HG03521 (cell line): ENCODE measurements around the gene MECR.
"Not testable (repeated sequence)": the region's sequence is repeated elsewhere in the genome, so short reads cannot be mapped to it uniquely, and the experiment has no call there.

Experiments
- ATAC-seq: cut with Tn5 transposase; IDR thresholded peaks from one replicate; pipeline ENCODE4 v1.9.1; 2021; ENCODE audit warnings: mild to moderate bottlenecking, moderate library complexity; ENCODE audit not compliant: unreplicated experiment

MECR gene

GRCh38 chr1:29171521-29171920, 59.2 kb downstream of the MECR start:
- no peak for ATAC-seq

- ATAC-seq, result no peak
Measured at GRCh38 chr1:29171089-29171488, 59.6 kb downstream of the MECR start.

DNA sequence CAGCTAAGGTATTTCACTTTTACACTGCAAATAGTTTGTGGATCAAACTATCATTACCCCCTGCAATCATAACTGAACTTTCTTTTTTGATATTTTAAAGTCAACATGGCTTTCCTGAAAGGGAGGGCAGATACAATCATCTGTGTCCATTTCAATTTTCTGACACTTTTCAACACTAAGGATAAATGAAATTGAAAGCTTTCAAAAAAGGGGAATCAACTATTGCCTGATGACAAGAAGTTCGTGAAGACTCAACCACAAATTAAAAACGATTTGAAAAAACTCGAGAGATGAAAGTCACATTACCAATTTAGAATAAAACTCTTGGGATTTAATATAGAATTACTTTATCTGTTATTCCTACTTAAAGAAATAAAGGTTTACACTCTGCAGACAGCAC, 60.8 kb downstream of the MECR start:
- ATAC-seq, result no peak

- ATAC-seq, result no peak
Measured at GRCh38 chr1:29167904-29168303, 62.8 kb downstream of the MECR start.

DNA sequence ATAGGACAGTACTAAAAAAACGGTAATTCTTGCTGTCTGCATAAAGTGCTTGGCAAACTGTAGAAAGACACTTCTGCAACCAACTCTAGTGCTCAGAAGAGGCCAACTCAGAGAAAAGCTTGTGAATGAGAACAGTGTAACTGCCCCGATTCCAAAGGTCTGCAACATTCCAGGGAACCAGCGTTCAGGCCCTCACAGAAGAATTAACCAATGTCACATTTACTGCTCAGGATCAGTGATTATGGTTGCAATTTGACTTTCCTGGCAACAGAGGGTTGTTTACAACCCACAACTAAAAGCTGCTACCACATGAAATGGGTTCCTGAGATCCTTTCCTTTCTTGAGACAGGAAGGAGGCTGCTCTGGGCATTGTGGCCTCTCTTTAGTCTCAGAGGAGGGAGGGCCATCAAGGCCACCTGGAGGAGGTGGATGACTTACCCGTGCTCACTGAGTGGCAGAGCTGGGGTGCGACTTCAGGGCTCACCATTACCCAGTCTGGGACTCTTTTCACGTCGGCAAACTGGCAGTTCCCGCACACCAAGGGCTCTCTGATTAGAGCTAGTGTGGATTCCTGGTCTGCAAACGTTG, 64.3 kb downstream of the MECR start:
- ATAC-seq, result no peak

GRCh38 chr1:29164588-29164987, 66.1 kb downstream of the MECR start:
- ATAC-seq, result no peak

- no peak for ATAC-seq
Measured at GRCh38 chr1:29162476-29163138, 68.1 kb downstream of the MECR start.

- no peak for ATAC-seq
Measured at GRCh38 chr1:29162025-29162424, 68.7 kb downstream of the MECR start.

GRCh38 chr1:29159773-29160172, 71.0 kb downstream of the MECR start:
- no peak for ATAC-seq

GRCh38 chr1:29157269-29157601, 73.5 kb downstream of the MECR start:
- ATAC-seq, result no peak

DNA sequence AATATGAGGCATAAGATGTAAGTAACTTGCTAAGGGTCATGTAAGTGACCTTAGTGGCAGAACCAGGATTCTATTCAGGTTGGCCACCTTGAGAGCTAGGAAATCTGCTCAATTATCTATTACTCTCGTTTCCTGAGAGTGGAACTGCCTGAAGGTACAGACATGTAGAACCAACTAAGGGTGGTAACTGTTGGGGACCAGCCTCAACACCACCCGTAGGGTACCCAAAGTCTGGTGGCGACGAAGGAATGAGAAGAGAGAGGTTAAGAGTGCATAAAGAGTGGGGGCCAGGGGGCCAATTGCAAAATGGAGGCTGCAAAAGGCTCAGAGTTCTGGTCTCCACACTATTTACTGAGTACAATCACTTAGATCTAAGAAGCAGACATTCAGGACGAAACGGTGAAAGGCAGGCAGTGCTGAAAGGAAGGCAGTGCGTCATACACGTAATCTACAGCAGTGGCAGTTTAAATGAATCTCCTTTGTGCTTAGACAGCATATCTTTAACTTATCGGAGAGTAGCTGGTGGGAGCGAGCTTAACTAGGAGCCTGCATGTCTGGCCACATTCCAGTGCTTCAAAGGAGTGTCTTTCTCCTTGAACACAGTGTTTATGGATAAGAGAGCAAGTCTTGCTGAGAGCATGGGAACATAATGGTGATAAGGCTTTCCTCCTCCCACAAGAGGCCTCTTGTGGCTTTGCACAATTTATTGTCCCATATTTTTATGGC, 74.0 kb downstream of the MECR start:
- no peak for ATAC-seq

DNA sequence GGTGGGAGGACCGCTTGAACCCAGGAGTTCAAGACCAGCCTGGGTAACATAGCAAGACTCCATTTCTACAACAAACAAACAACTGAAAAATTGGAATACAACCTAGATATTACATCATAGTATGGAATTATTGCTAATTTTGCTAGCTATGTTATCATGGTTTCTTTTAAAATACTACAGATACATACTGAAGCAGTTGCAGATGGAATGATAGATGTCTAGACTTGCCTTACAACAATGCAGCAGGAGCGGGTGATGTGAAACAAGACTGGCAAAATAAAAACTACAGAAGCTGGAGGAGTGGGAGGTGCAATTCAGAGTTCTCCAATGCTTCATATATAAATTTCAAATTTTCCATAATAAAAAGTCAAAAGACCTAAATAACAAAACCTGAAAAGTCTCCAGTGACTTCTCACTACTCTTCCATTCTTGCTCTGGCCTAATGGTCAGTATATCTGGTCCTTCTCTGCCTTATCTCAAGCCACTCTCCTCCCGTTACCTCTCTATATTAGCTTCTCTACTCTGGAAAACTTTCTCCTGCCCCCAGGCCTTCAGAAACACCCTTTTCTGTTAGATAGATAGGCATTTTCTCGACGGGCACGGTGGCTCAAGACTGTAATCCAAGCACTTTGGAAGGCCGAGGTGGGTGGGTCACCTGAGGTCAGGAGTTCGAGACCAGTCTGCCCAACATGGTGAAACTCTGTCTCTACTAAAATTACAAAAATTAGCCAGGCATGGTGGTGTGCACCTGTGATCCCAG, 78.5 kb downstream of the MECR start:
- ATAC-seq, result no peak

DNA sequence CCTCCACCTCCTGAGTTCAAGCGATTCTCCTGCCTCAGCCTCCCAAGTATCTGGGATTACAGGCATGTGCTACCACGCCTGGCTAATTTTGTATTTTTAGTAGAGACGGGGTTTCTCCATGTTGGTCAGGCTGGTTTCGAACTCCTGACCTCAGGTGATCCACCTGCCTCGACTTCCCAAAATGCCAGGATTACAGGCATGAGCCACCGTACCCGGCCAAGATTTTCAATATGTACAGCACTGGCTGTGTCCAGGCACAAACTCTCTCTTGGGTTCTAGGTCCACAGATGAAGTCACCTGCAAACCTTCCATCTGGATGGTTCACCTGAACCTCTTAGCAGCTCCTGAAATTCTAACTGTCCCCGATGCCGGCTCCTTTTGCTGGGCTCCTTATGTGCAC, 80.4 kb downstream of the MECR start:
- ATAC-seq, result not testable (repeated sequence)

DNA sequence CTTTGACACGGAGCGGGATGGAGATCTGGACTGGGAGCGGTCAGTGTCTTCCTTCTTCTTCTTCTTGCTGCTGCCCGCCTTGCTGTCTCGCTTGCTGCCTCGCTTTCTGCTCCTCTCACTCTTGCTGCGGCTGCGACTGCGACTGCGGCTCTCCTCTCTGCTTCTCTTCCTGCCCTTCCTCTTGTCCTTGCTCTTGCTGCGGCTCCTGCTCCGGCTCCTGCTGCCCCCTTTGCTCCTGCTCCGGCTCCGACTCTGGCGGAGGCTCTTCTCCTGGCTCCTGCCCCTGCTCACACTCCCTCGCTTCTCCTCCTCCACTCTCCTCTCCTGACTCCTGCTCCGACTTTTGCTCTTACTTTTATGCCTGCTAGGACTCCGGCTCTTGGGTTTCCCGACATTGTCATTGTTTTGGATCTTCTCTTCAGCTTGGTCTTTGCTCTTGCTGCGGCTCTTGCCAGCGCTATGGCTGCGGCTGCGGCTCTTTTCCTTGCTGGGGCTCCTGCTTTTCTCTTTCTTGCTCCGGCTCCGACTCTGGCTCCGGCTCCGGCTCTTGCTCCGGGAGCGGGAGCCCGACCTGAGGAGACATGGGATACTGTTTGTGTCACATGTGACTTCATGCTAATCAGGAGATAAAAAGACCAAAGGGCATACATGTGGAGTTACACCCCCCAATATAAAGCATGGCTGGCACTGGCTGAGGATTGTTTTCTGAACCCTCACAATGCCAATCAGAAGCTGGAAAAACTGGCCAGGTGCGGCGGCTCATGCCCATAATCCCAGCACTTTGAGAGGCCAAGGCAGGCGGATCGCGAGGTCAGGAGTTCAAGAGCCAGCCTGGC, 81.9 kb downstream of the MECR start:
- no peak for ATAC-seq

DNA sequence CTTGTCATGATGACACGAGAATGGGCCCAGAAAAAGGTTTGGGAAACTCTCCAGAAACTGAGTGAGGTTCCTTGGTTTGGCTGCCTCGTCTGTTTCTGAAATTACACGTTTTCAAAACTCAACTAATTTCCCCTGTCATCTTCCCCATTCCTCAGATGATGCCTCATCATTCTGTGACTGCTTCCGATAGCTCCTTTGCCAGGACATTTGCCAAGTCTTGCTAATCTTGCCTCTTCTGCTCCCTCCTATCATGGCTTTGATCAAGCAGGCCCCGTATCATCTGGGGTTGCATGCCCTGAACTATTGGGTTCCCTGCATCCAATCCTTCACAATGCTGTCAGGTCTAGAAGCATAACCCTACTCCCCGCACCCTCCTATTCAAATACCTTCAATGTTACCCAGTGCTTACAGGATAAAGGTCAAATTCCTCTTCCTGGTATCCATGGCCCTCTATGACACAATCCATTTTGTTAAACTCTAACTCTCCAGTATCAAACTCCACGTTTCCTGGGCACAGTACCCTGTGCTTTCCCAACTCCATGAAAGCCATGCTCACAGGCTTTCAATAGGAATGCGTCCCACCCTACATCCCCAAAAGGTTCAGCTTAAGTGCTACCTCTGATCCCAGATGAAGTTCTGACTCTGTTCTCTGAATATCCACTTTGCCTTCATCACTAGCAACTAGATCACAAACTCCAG, 84.8 kb downstream of the MECR start:
- no peak for ATAC-seq

GRCh38 chr1:29144178-29144577, 86.6 kb downstream of the MECR start:
- ATAC-seq, result no peak

- ATAC-seq, result no peak
Measured at GRCh38 chr1:29142714-29143113, 88.0 kb downstream of the MECR start.
